H1 (cell line): ENCODE measurements around the gene AK8. TPM values are rescaled to one million over a fixed set of nuclear protein-coding genes. Genes with fewer than 3 reads are reported as not detected.

Source experiments
- CTCF ChIA-PET: fragments of 300-600 bp; sonication (Branson Sonifier 250); formaldehyde crosslinking; loops from one replicate; lab custom pipeline; 2021; ENCODE audit not compliant: partially characterized antibody; lab: Charles Lee
- POLR2A ChIA-PET: fragments of 300-600 bp; sonication (Branson Sonifier 250); formaldehyde crosslinking; loops from one replicate; lab custom pipeline; 2021; ENCODE audit warnings: inconsistent platforms; ENCODE audit not compliant: partially characterized antibody; lab: Charles Lee
- DNase-seq, 2 experiments: peaks; one replicate each; pipeline versions ENCODE4 v3.0.0 to v3.0.0-alpha.2; 2010 to 2022; ENCODE audit warnings: low spot score in 2 of 2, low read depth in 1 of 2, mixed read lengths in 1 of 2
- FAIRE-seq: peaks from 2 replicates; lab custom pipeline; 2011; peaks lifted over from hg19 to GRCh38; lab: Jason Lieb, UNC
- H2AFZ ChIP-seq: 2 replicates; pipeline ENCODE4 v1.8.1; 2012; ENCODE audit warnings: low read length, inconsistent platforms
- H2AK5ac ChIP-seq: 2 replicates; pipeline ENCODE4 v1.6.1; 2013; ENCODE audit warnings: low read depth, low read length
- H2BK120ac ChIP-seq: replicated peaks from 2 replicates; pipeline ENCODE3; 2013; ENCODE audit warnings: low read depth, low read length, inconsistent platforms
- H2BK12ac ChIP-seq: 2 replicates; pipeline ENCODE4 v1.6.1; 2013; ENCODE audit warnings: low read depth, low read length
- H2BK15ac ChIP-seq: 2 replicates; pipeline ENCODE4 v1.6.1; 2013; ENCODE audit warnings: low read length
- H2BK20ac ChIP-seq: 2 replicates; pipeline ENCODE4 v1.6.1; 2013; ENCODE audit warnings: low read length
- H2BK5ac ChIP-seq: 2 replicates; pipeline ENCODE4 v1.6.1; 2013; ENCODE audit warnings: low read depth, low read length
- H3K14ac ChIP-seq: 2 replicates; pipeline ENCODE4 v1.6.1; 2013; ENCODE audit warnings: inconsistent platforms; ENCODE audit not compliant: insufficient read length
- H3K18ac ChIP-seq: 2 replicates; pipeline ENCODE4 v1.6.1; 2013; ENCODE audit warnings: low read length; ENCODE audit errors: extremely low read depth
- H3K23ac ChIP-seq: 2 replicates; pipeline ENCODE4 v1.6.1; 2013; ENCODE audit warnings: inconsistent platforms; ENCODE audit not compliant: insufficient read length
- H3K23me2 ChIP-seq: 2 replicates; pipeline ENCODE4 v1.6.1; 2013; ENCODE audit warnings: low read depth, low read length
- H3K27ac ChIP-seq: 2 replicates; pipeline ENCODE4 v1.6.1; 2011; ENCODE audit warnings: low read depth, low read length, inconsistent platforms
- H3K27me3 ChIP-seq, 4 experiments: replicated peaks in 1 of 4; 1 replicate in 1 of 4; 2 replicates in 3 of 4; pipeline versions ENCODE4 v1.6.1 to v1.8.1; 2011 to 2013; ENCODE audit warnings: low read length in 3 of 4, mild to moderate bottlenecking in 3 of 4, inconsistent platforms in 2 of 4, mixed read lengths in 2 of 4, moderate library complexity in 1 of 4; ENCODE audit not compliant: control insufficient read depth in 3 of 4, insufficient read depth in 3 of 4; ENCODE audit errors: extremely low read depth in 1 of 4
- H3K36me3 ChIP-seq, 4 experiments: 2 replicates each; pipeline versions ENCODE4 v1.6.1 to v1.8.1; 2011 to 2013; ENCODE audit warnings: mild to moderate bottlenecking in 4 of 4, low read length in 3 of 4, moderate library complexity in 2 of 4, control low read depth in 1 of 4, inconsistent platforms in 1 of 4; ENCODE audit not compliant: insufficient read depth in 4 of 4, control insufficient read depth in 2 of 4
- H3K4ac ChIP-seq: replicated peaks from 2 replicates; pipeline ENCODE3; 2013; ENCODE audit warnings: low read length, low read depth, mixed read lengths, inconsistent platforms; ENCODE audit not compliant: insufficient read length
- H3K4me1 ChIP-seq, 4 experiments: replicated peaks in 1 of 4; 1 replicate in 1 of 4; 2 replicates in 3 of 4; pipeline versions ENCODE4 v1.6.1 to v1.8.1; 2011 to 2013; ENCODE audit warnings: low read length in 3 of 4, inconsistent platforms in 2 of 4, mixed read lengths in 1 of 4; ENCODE audit not compliant: insufficient read depth in 4 of 4, control insufficient read depth in 3 of 4
- H3K4me2 ChIP-seq, 2 experiments: 2 replicates each; pipeline versions ENCODE4 v1.6.1 to v1.8.1; 2011 to 2013; ENCODE audit warnings: low read depth in 2 of 2, low read length in 2 of 2, control low read depth in 1 of 2, inconsistent platforms in 1 of 2, mild to moderate bottlenecking in 1 of 2; ENCODE audit not compliant: insufficient read depth in 1 of 2
- H3K4me3 ChIP-seq, 4 experiments: fragments of 200-600, 300-600 bp in 1 of 4; sonication (generic), shearing (Covaris generic), sonication (Bioruptor Twin) in 1 of 4; 2 replicates each; pipeline versions ENCODE4 v1.5.1 to v1.8.1; 2011 to 2016; ENCODE audit warnings: low read length in 4 of 4, low read depth in 3 of 4, control low read depth in 2 of 4, inconsistent platforms in 2 of 4, mild to moderate bottlenecking in 2 of 4, mixed read lengths in 1 of 4, moderate library complexity in 1 of 4; ENCODE audit not compliant: insufficient read depth in 2 of 4; ENCODE audit errors: extremely low read depth in 1 of 4
- H3K56ac ChIP-seq: replicated peaks from 2 replicates; pipeline ENCODE3; 2013; ENCODE audit warnings: low read depth, mild to moderate bottlenecking, mixed read lengths, low read length, inconsistent platforms; ENCODE audit not compliant: insufficient read length
- H3K79me1 ChIP-seq: 2 replicates; pipeline ENCODE4 v1.6.1; 2013; ENCODE audit warnings: low read depth, low read length, control low read depth
- H3K79me2 ChIP-seq, 2 experiments: 2 replicates each; pipeline versions ENCODE4 v1.6.1 to v1.8.1; 2012 to 2013; ENCODE audit warnings: low read length in 2 of 2, mild to moderate bottlenecking in 2 of 2, inconsistent platforms in 1 of 2; ENCODE audit not compliant: insufficient read depth in 2 of 2, control insufficient read depth in 1 of 2
- H3K9ac ChIP-seq, 4 experiments: replicated peaks in 1 of 4; 1 replicate in 1 of 4; 2 replicates in 3 of 4; pipeline versions ENCODE4 v1.6.1 to v1.8.1; 2011 to 2013; ENCODE audit warnings: low read depth in 3 of 4, low read length in 3 of 4, control low read depth in 2 of 4, mild to moderate bottlenecking in 2 of 4, moderate library complexity in 2 of 4, inconsistent platforms in 1 of 4; ENCODE audit errors: extremely low read depth in 1 of 4
- H3K9me3 ChIP-seq, 2 experiments: 2 replicates each; pipeline versions ENCODE4 v1.6.1 to v1.8.1; 2012 to 2013; ENCODE audit warnings: mild to moderate bottlenecking in 2 of 2, moderate library complexity in 2 of 2, control low read depth in 1 of 2, inconsistent platforms in 1 of 2, low read depth in 1 of 2, low read length in 1 of 2, mixed read lengths in 1 of 2; ENCODE audit not compliant: insufficient read depth in 2 of 2
- H4K20me1 ChIP-seq, 2 experiments: replicated peaks in 1 of 2; 2 replicates each; pipeline versions ENCODE3 to v1.8.1; 2011 to 2013; ENCODE audit warnings: inconsistent platforms in 2 of 2, low read length in 2 of 2, mild to moderate bottlenecking in 1 of 2; ENCODE audit not compliant: insufficient read depth in 2 of 2, control insufficient read depth in 1 of 2
- H4K5ac ChIP-seq: 2 replicates; pipeline ENCODE4 v1.6.1; 2013; ENCODE audit warnings: low read length, low read depth, mixed read lengths, inconsistent platforms; ENCODE audit not compliant: insufficient read length
- H4K8ac ChIP-seq: 2 replicates; pipeline ENCODE4 v1.8.0; 2013; ENCODE audit warnings: mild to moderate bottlenecking, moderate library complexity, low read length, inconsistent platforms; ENCODE audit not compliant: insufficient read depth; ENCODE audit errors: extremely low read depth
- H4K91ac ChIP-seq: replicated peaks from 2 replicates; pipeline ENCODE3; 2013; ENCODE audit warnings: low read length, mixed read lengths, inconsistent platforms; ENCODE audit not compliant: insufficient read length
- ATF3 ChIP-seq: IDR thresholded peaks from 2 replicates; pipeline ENCODE4 v1.6.1; 2011; ENCODE audit warnings: low read depth, mild to moderate bottlenecking, low read length; ENCODE audit not compliant: insufficient read depth
- CBX8 ChIP-seq: fragments of 300-800, 300-1000 bp; sonication (generic); IDR thresholded peaks from 2 replicates; pipeline ENCODE4 v1.7.1; 2016; ENCODE audit warnings: low read depth, low read length, borderline replicate concordance
- CEBPB ChIP-seq: IDR thresholded peaks from 2 replicates; pipeline ENCODE4 v1.6.1; 2012; ENCODE audit warnings: low read depth, low read length
- CHD2 ChIP-seq: IDR thresholded peaks from 2 replicates; pipeline ENCODE4 v1.6.1; 2012; ENCODE audit warnings: low read length, improper control_type of control experiment
- EP300 ChIP-seq, 2 experiments: IDR thresholded peaks; 1 replicate in 1 of 2; 2 replicates in 1 of 2; pipeline ENCODE4 v1.6.1; 2011 to 2012; ENCODE audit warnings: low read depth in 2 of 2, low read length in 2 of 2, mild to moderate bottlenecking in 2 of 2, borderline replicate concordance in 1 of 2, inconsistent platforms in 1 of 2, moderate library complexity in 1 of 2
- GABPA ChIP-seq: IDR thresholded peaks from 2 replicates; pipeline ENCODE4 v1.6.1; 2011; ENCODE audit warnings: mild to moderate bottlenecking, low read length, moderate library complexity, borderline replicate concordance; ENCODE audit not compliant: insufficient read depth
- JUN ChIP-seq: IDR thresholded peaks from 2 replicates; pipeline ENCODE4 v1.6.1; 2011; ENCODE audit warnings: low read depth, mild to moderate bottlenecking, improper control_type of control experiment, low read length
- KDM4A ChIP-seq: IDR thresholded peaks from one replicate; pipeline ENCODE4 v1.7.1; 2012; ENCODE audit warnings: low read depth, mild to moderate bottlenecking, moderate library complexity, low read length, inconsistent platforms; ENCODE audit not compliant: severe bottlenecking
- MAX ChIP-seq: IDR thresholded peaks from 2 replicates; pipeline ENCODE4 v1.6.1; 2012; ENCODE audit warnings: inconsistent platforms
- PHF8 ChIP-seq: fragments of 200-600 bp; sonication (generic); conservative IDR thresholded peaks from 2 replicates; pipeline ENCODE4 v1.7.1; 2012; ENCODE audit warnings: low read depth, mild to moderate bottlenecking, inconsistent platforms, low read length, moderate library complexity
- RFX5 ChIP-seq: IDR thresholded peaks from 2 replicates; pipeline ENCODE4 v1.6.1; 2011; ENCODE audit warnings: low read depth, low read length, improper control_type of control experiment, borderline replicate concordance
- TAF1 ChIP-seq: IDR thresholded peaks from 2 replicates; pipeline ENCODE4 v1.6.1; 2011; ENCODE audit warnings: mild to moderate bottlenecking, low read depth, low read length
- TCF12 ChIP-seq: IDR thresholded peaks from 2 replicates; pipeline ENCODE4 v1.6.1; 2011; ENCODE audit warnings: low read depth, mild to moderate bottlenecking, low read length
- TEAD4 ChIP-seq: IDR thresholded peaks from 2 replicates; pipeline ENCODE4 v1.6.1; 2012; ENCODE audit warnings: low read depth, low read length, inconsistent platforms, mixed read lengths
- WGBS, 2 experiments: shearing (Covaris generic) in 1 of 2; methylation state at CpG; one replicate each; pipeline versions ENCODE4 v1.1.6 to v1.1.7; 2013 to 2015; ENCODE audit warnings: low lambda C conversion rate in 2 of 2, mixed read lengths in 2 of 2, inconsistent platforms in 1 of 2, low coverage in 1 of 2, missing lambda C conversion rate in 1 of 2; ENCODE audit not compliant: insufficient replicate concordance in 2 of 2, insufficient coverage in 1 of 2, insufficient read length in 1 of 2; ENCODE audit errors: extremely low coverage in 1 of 2, missing lambda C conversion rate in 1 of 2; 5-methylcytosine and 5-hydroxymethylcytosine counted together
- polyA plus RNA-seq, 7 experiments: library from polyadenylated mRNA; depleted of rRNA in 3 of 7; stranded (reverse) in 5 of 7; unstranded in 2 of 7; fragments of >200 nt in 5 of 7; fragments of 200-250 nt in 2 of 7; gene quantifications; 1 replicate in 5 of 7; 2 replicates in 1 of 7; 4 replicates in 1 of 7; pipeline versions ENCODE4 v1.2.1 to v1.2.3, GENCODE V29; 2011 to 2013; ENCODE audit warnings: missing spikeins in 2 of 7, mixed read lengths in 2 of 7
- total RNA-seq: library from RNA; stranded (reverse); fragmentation: NEBNext Ultra II Directional; extraction: Animal tissue kit (Norgen Biotek cat#: 25700); gene quantifications from 2 replicates; pipeline ENCODE4 v1.2.1, GENCODE V29; 2021

The AK8 gene
- total and polyA plus RNA-seq, 2 of the 8 experiments (the other 6 are each of a cell fraction or from before 2014, with no cell fraction given) = 0.35 to 0.48 TPM

DNA sequence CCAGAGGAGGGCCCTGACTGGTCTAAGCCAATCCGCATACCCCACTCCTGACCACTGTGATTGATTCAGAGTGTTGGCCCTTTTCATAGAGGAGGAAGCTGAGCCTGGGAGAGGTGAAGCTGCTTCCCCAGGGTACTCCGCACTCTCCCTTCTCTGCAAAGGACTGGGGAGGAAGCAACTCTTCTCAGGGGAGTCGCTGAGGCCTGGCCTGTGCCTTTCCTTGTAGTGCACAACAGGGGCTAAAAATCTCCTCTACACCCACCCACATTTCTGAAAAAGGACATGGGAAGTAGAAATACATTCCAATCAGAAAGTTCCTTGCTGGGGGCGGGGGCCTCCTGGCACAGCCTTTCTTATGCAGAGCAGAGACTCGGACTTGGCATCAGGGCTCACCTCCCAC lies 22.2 kb downstream of the AK8 start:
- Histone ChIP-seq H3K4me2 (no peak overlapping the region), H4K91ac (no peak overlapping the region), H2BK12ac (no peak overlapping the region), H3K79me1 (no peaks in the 10 kb centered on the region), H4K5ac (no peak overlapping the region), H3K23ac (no peak overlapping the region), H3K4ac (no peak overlapping the region), H3K23me2 (no peaks in the 10 kb centered on the region), H4K8ac (no peak overlapping the region; the same call in 1 of the 2 replicates), H3K56ac (no peak overlapping the region), H3K9ac (no peak overlapping the region), H3K27me3 (no peaks in the 10 kb centered on the region; a peak in 2 of 7 replicates), H3K36me3 (no peaks in the 10 kb centered on the region), H3K79me2 (no peaks in the 10 kb centered on the region), H2AK5ac (no peak overlapping the region), H3K4me1 (peaks cover 0 to 20% (median 9%) of the 10 kb centered on the region in 4 experiments; a peak in 6 of 7 replicates), H3K14ac (no peak overlapping the region), H3K9me3 (no peaks in the 10 kb centered on the region), H3K4me3 (no peak overlapping the region), H2BK5ac (no peak overlapping the region), H4K20me1 (no peaks in the 10 kb centered on the region), H2BK120ac (no peak overlapping the region), H2AFZ (no peak overlapping the region), H3K18ac (no peak overlapping the region), H3K27ac (no peak overlapping the region), H2BK15ac (no peak overlapping the region), H2BK20ac (no peak overlapping the region)
- WGBS, 2 experiments = 64% methylated on average over 5 of the region's 5 CpGs; no CpG with 5 or more reads in 1 of the 2 experiments
- ChIA-PET CTCF (interaction anchor here (1.2 kb wide), 1 partner anchor 10 kb away, joined by 4 read pairs; no protein-coding TSS in a partner anchor), POLR2A (no interaction called here)
- DNase-seq = no peak
- FAIRE-seq = no peak
- TF ChIP-seq ATF3 = no peak
- no peak for TF ChIP-seq CEBPB
- no peak for TF ChIP-seq CBX8
- TF ChIP-seq TCF12 = no peak
- TF ChIP-seq JUN = no peak
- TF ChIP-seq TAF1 = no peak
- TF ChIP-seq EP300 (IDR thresholded peaks at IDR 0.05; ENCODE audit: borderline replicate concordance in 1 of 2, low read depth in 2 of 2, low read length in 2 of 2) = no peak
- TF ChIP-seq RFX5 = no peak
- TF ChIP-seq PHF8 = no peak
- no peak for TF ChIP-seq GABPA
- TF ChIP-seq CHD2 = no peak
- TF ChIP-seq MAX = no peak
- TF ChIP-seq KDM4A = no peak
- no peak for TF ChIP-seq TEAD4
